ENCODE results near the gene SETDB1.

SETDB1 gene

DNA sequence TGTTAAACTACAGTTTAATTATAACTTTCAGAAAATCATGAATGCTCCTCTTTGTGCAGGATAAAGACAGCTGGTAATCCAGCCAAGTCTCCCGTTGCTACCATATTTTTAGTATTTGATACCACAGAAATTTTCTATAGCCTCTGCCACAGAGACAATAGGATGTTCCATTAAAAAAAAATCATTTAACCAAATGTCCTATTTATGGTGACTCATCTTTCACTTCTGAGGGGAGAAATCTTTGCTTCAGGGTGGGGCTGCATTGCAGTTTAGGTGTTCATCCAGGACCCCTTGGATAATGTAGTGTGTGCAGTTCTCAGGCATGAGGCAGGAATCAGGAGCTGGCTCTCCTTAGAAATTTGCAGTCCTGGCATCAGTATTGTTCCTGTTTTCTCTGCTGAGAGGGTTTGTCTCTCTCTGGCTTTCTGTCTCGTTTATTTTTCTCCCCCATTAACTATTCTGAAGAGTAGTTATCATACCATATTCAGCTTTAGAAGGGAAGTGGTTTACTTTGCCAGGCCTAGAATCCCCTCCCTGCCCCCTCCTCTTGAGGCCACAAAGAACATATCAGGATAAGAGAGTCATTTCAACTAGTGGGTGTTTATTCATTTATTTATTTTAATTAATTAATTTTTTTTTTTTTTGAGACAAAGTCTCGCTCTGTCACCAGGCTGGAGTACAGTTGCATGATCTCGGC lies 85.1 kb downstream of the SETDB1 start:
- DNase-seq (ENCODE audit: low read depth) = peak; percentile 19
- TF ChIP-seq, protein P1, sequence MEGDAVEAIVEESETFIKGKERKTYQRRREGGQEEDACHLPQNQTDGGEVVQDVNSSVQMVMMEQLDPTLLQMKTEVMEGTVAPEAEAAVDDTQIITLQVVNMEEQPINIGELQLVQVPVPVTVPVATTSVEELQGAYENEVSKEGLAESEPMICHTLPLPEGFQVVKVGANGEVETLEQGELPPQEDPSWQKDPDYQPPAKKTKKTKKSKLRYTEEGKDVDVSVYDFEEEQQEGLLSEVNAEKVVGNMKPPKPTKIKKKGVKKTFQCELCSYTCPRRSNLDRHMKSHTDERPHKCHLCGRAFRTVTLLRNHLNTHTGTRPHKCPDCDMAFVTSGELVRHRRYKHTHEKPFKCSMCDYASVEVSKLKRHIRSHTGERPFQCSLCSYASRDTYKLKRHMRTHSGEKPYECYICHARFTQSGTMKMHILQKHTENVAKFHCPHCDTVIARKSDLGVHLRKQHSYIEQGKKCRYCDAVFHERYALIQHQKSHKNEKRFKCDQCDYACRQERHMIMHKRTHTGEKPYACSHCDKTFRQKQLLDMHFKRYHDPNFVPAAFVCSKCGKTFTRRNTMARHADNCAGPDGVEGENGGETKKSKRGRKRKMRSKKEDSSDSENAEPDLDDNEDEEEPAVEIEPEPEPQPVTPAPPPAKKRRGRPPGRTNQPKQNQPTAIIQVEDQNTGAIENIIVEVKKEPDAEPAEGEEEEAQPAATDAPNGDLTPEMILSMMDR (conservative IDR thresholded peaks at IDR 0.05; ENCODE audit: control insufficient read depth, insufficient read depth, low read depth, low read length) = no peak
- no peak overlapping the region for H3K4me3 ChIP-seq (ENCODE audit: control insufficient read depth, low read depth, low read length)

DNA sequence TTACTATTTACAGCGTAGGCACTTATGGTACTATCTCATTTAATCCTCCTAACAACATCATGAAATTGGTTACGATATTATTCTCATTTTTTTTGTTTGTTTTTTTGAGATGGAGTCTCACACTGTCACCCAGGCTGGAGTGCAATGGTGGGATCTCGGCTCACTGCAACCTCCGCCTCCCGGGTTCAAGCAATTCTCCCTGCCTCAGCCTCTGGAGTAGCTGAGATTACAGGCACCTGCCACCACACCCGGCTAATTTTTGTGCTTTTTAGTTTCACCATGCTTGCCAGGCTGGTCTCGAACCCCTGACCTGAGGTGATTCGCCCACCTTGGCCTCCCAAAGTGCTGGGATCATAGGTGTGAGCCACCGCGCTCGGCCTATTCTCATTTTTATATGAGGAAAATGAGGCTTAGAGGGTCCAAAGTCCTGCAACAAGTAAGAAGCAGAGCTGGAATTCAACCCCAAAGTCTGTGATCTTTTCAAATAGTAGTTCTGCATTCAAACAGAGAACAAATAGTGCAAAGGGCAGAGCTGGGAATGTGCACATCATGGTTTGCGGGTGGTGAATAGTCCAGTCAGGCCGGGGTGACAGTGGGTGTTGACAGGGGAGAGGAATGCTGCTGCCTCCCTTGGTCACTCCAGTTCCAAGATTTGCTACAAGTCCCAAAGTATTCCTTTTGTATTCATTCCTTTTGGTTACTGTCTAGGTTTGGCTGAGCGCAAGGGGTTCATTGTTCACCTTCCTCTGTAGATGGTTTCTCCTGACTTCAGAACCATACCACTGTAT lies 86.7 kb downstream of the SETDB1 start:
- no peak overlapping the region for H3K4me3 ChIP-seq (ENCODE audit: control insufficient read depth, low read depth, low read length)
- TF ChIP-seq, protein P1 (conservative IDR thresholded peaks at IDR 0.05; ENCODE audit: control insufficient read depth, insufficient read depth, low read depth, low read length) = no peak
- DNase-seq (ENCODE audit: low read depth) = peak; percentile 30

DNA sequence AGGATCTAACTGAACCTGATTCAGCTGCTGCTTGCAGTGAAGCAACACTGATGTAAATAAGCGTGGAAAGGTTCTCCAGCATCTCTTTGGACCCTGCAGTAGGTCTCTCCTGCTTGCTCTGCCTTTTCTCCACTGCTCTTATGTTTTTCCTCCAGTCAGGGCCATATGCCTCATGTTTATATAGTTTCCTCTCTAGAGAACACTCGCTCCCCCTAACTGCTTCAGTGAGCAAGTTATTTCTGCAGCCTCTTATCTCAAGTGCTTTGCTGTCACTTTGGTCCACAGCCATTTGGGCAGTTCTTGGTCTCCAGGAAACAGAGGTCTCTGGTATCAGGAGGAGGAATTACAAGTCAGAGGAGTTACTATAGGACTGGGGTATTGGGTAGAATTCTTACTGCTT lies 87.4 kb downstream of the SETDB1 start:
- no peak overlapping the region for H3K4me3 ChIP-seq (ENCODE audit: control insufficient read depth, low read depth, low read length)
- DNase-seq (ENCODE audit: low read depth) = no peak
- TF ChIP-seq, protein P1 (conservative IDR thresholded peaks at IDR 0.05; ENCODE audit: control insufficient read depth, insufficient read depth, low read depth, low read length) = no peak
